ENCODE results near the gene EVL. TPM values are rescaled to one million over a fixed set of nuclear protein-coding genes. Genes with fewer than 3 reads are reported as not detected.

The EVL gene
- total RNA-seq, 2 donors from 2014 or later = 109 to 232 TPM

Other genes starting within 250 kb of the EVL start
- gene DEGS2, start 94.2 kb downstream of the EVL start, total RNA-seq = under 1 TPM in 1 of 2 donors, not detected in 1; 0.33 TPM
- 10 to 100 TPM; 59.7 to 75.7 TPM for gene YY1, start 173.7 kb downstream of the EVL start, total RNA-seq
- gene SLC25A29, start 241.0 kb downstream of the EVL start, total RNA-seq = 10 to 100 TPM; 29.2 to 37.9 TPM